Measurements from ENCODE around the gene RINL.
A peak's percentile ranks its signal among the peaks of the same experiment; 100 is the strongest.

The RINL gene

GRCh38 chr19:38900743-38901190 is 22.7 kb upstream of the RINL start:
- TF ChIP-seq EP300 (IDR thresholded peaks at IDR 0.05; ENCODE audit: borderline replicate concordance): no peak
- TF ChIP-seq USF1 (IDR thresholded peaks at IDR 0.05): no peak
- no peak for TF ChIP-seq ZBTB7A (IDR thresholded peaks at IDR 0.05; ENCODE audit: low read depth)
- TF ChIP-seq RAD21 (IDR thresholded peaks at IDR 0.05; ENCODE audit: low read depth): no peak
- no peak for TF ChIP-seq NFIC (IDR thresholded peaks at IDR 0.05)
- no peak for TF ChIP-seq CREB1 (IDR thresholded peaks at IDR 0.05; ENCODE audit: low read depth)
- no peak for TF ChIP-seq FOXM1 (IDR thresholded peaks at IDR 0.05; ENCODE audit: borderline replicate concordance, low read depth)
- no peak for TF ChIP-seq CEBPB (IDR thresholded peaks at IDR 0.05)
- no peak for TF ChIP-seq TAF1 (IDR thresholded peaks at IDR 0.05; ENCODE audit: low read depth)
- no peak for TF ChIP-seq EGR1 (IDR thresholded peaks at IDR 0.05)
- no peak for TF ChIP-seq YY1 (IDR thresholded peaks at IDR 0.05; ENCODE audit: low read depth)

GRCh38 chr19:38900202-38900629 is 22.1 kb upstream of the RINL start:
- no peak for TF ChIP-seq NFIC (IDR thresholded peaks at IDR 0.05)
- TF ChIP-seq FOXM1 (IDR thresholded peaks at IDR 0.05; ENCODE audit: borderline replicate concordance, low read depth): no peak
- no peak for TF ChIP-seq TEAD4 (IDR thresholded peaks at IDR 0.05)
- TF ChIP-seq MAX (IDR thresholded peaks at IDR 0.05): no peak; the same call in 1 of the 2 replicates
- no peak for TF ChIP-seq YY1 (IDR thresholded peaks at IDR 0.05; ENCODE audit: low read depth)
- TF ChIP-seq TCF12 (IDR thresholded peaks at IDR 0.05; ENCODE audit: low read depth): no peak
- TF ChIP-seq ZBTB7A (IDR thresholded peaks at IDR 0.05; ENCODE audit: low read depth): no peak
- TF ChIP-seq EP300 (IDR thresholded peaks at IDR 0.05; ENCODE audit: borderline replicate concordance): no peak
- 0 out of 2 replicates have a peak, but pooled peaks have one; percentile 18 for TF ChIP-seq TAF1 (IDR thresholded peaks at IDR 0.05; ENCODE audit: low read depth)
- no peak for TF ChIP-seq CEBPB (IDR thresholded peaks at IDR 0.05)
- peak; percentile 83 for TF ChIP-seq USF1 (IDR thresholded peaks at IDR 0.05)
- no peak for TF ChIP-seq EGR1 (IDR thresholded peaks at IDR 0.05)
- TF ChIP-seq RAD21 (IDR thresholded peaks at IDR 0.05; ENCODE audit: low read depth): no peak
- no peak for TF ChIP-seq CREB1 (IDR thresholded peaks at IDR 0.05; ENCODE audit: low read depth)
- no peak for TF ChIP-seq REST (IDR thresholded peaks at IDR 0.05; ENCODE audit: low read depth)

- TF ChIP-seq TAF1 (IDR thresholded peaks at IDR 0.05; ENCODE audit: low read depth) (peak; percentile 45), CREB1 (IDR thresholded peaks at IDR 0.05; ENCODE audit: low read depth) (peak; percentile 92), USF1 (IDR thresholded peaks at IDR 0.05) (peak; percentile 43; the same call in 1 of the 2 replicates), MAX (IDR thresholded peaks at IDR 0.05) (peak; percentile 3; the same call in 1 of the 2 replicates), CEBPB (IDR thresholded peaks at IDR 0.05) (0 out of 2 replicates have a peak, but pooled peaks have one; percentile 3), EGR1 (IDR thresholded peaks at IDR 0.05) (no peak; the same call in 1 of the 2 replicates), REST (IDR thresholded peaks at IDR 0.05; ENCODE audit: low read depth) (no peak), ZBTB7A (IDR thresholded peaks at IDR 0.05; ENCODE audit: low read depth) (0 out of 2 replicates have a peak, but pooled peaks have one; percentile 33), TCF12 (IDR thresholded peaks at IDR 0.05; ENCODE audit: low read depth) (peak; percentile 40; the same call in 1 of the 2 replicates), TEAD4 (IDR thresholded peaks at IDR 0.05) (peak; percentile 5; the same call in 1 of the 2 replicates), RAD21 (IDR thresholded peaks at IDR 0.05; ENCODE audit: low read depth) (no peak), YY1 (IDR thresholded peaks at IDR 0.05; ENCODE audit: low read depth) (peak; percentile 99)
These were observed 21.5 kb upstream of the RINL start, which contains the start of the genes NFKBIB and SIRT2 for GRCh38 chr19:38899447-38900201. TSS of gene NFKBIB (plus strand) at chr19:38899969. CDS start at chr19:38900033, 64 bp downstream. TSS of gene SIRT2 (minus strand) at chr19:38899618. CDS start at chr19:38899521, 97 bp downstream.

GRCh38 chr19:38898788-38899446 is 20.8 kb upstream of the RINL start:
- TF ChIP-seq ZBTB7A (IDR thresholded peaks at IDR 0.05; ENCODE audit: low read depth): no peak
- TF ChIP-seq TEAD4 (IDR thresholded peaks at IDR 0.05): no peak
- no peak for TF ChIP-seq FOXM1 (IDR thresholded peaks at IDR 0.05; ENCODE audit: borderline replicate concordance, low read depth)
- no peak for TF ChIP-seq TAF1 (IDR thresholded peaks at IDR 0.05; ENCODE audit: low read depth)
- no peak for TF ChIP-seq EGR1 (IDR thresholded peaks at IDR 0.05)
- TF ChIP-seq REST (IDR thresholded peaks at IDR 0.05; ENCODE audit: low read depth): no peak
- no peak for TF ChIP-seq MAX (IDR thresholded peaks at IDR 0.05)
- TF ChIP-seq YY1 (IDR thresholded peaks at IDR 0.05; ENCODE audit: low read depth): no peak
- no peak for TF ChIP-seq USF1 (IDR thresholded peaks at IDR 0.05)
- no peak for TF ChIP-seq RAD21 (IDR thresholded peaks at IDR 0.05; ENCODE audit: low read depth)
- no peak for TF ChIP-seq NFIC (IDR thresholded peaks at IDR 0.05)
- no peak for TF ChIP-seq TCF12 (IDR thresholded peaks at IDR 0.05; ENCODE audit: low read depth)
- no peak for TF ChIP-seq CREB1 (IDR thresholded peaks at IDR 0.05; ENCODE audit: low read depth)

All from Ishikawa (cell line).